ENCODE results near the gene FHIT.

DNA sequence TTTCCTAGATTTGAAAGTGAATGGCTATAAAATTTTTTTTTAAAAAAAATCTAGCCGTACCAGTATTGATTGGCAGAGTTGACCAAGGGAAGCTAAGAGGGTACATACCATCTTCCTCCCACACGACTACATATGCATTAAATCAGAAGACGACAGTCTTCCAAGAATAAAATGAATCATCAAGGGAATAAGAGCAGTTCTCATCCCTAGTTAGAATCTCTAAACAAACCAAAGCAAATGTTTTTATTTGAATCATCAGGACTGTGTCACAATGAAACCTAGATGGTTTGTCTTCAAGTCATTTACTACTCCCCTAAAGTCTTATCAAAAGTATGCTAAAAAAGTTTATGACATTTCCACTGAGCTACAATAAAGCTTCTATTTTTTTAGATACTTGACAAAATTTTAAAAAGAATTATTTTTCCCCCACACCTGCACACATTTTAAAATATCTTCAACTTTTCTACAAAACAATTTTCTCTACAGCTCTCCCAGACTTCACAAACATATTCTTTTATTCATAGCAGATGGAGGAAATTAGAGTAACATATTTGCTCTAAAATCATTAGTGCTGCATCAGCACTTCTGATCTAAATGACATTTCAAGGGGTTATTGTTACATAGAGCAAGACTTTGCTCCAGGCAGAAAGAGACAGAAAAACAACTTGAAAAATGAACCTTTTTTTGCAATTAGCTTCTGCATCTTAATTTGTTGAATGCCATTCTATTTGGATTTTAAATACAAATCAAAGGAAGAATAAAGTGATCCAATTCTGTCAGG, 547.1 kb downstream of the FHIT start:
- TF ChIP-seq CTCF (IDR thresholded peaks at IDR 0.05; ENCODE audit: insufficient read depth, low read length, poor library complexity, severe bottlenecking) (no peak), EZH2phosphoT487 (conservative IDR thresholded peaks at IDR 0.05; ENCODE audit: low read length) (no peak)
